ENCODE results near the gene LUM. TPM values are rescaled to one million over a fixed set of nuclear protein-coding genes. Genes with fewer than 3 reads are reported as not detected.

The LUM gene
- total RNA-seq, 6 experiments from 2014 or later = 5.1 to 51.2 (median 10.1) TPM

DNA sequence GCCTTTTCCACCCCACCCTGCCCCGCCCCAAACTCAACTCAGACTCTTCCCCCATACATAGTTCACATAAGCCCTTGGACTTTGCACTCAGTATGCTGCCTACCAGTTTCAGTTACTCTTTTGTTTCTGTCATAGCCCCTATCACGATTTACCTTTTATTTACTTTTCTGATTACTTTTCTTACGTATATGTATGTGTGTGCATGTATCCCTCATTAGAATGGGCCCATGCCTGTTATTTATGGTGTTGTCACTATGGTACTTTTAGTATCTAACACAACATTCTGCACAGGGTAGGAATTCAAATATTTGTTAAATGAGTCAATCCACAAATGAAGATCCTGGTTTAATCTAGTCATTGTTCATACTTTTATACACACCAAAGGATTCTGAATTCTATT, 16.5 kb upstream of the LUM start:
- H3K4me1 ChIP-seq = no peaks in the 10 kb centered on the region
- H3K9me3 ChIP-seq = no peaks in the 10 kb centered on the region
- no peak overlapping the region for H3K4me3 ChIP-seq
- DNase-seq (no peak), ATAC-seq (no peak)
- no peak overlapping the region for H3K27ac ChIP-seq
- intact Hi-C loops (cut with DNase I) = no loop called here
- H3K36me3 ChIP-seq = no peaks in the 10 kb centered on the region
- no peak for TF ChIP-seq POLR2A (IDR thresholded peaks at IDR 0.05)
- TF ChIP-seq, protein P1, sequence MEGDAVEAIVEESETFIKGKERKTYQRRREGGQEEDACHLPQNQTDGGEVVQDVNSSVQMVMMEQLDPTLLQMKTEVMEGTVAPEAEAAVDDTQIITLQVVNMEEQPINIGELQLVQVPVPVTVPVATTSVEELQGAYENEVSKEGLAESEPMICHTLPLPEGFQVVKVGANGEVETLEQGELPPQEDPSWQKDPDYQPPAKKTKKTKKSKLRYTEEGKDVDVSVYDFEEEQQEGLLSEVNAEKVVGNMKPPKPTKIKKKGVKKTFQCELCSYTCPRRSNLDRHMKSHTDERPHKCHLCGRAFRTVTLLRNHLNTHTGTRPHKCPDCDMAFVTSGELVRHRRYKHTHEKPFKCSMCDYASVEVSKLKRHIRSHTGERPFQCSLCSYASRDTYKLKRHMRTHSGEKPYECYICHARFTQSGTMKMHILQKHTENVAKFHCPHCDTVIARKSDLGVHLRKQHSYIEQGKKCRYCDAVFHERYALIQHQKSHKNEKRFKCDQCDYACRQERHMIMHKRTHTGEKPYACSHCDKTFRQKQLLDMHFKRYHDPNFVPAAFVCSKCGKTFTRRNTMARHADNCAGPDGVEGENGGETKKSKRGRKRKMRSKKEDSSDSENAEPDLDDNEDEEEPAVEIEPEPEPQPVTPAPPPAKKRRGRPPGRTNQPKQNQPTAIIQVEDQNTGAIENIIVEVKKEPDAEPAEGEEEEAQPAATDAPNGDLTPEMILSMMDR (IDR thresholded peaks at IDR 0.05) = no peak
- no peaks in the 10 kb centered on the region for H3K27me3 ChIP-seq
- WGBS (ENCODE audit: insufficient coverage, low coverage, low lambda C conversion rate, missing lambda C conversion rate) = 50% methylated on average over 3 of the region's 3 CpGs

DNA sequence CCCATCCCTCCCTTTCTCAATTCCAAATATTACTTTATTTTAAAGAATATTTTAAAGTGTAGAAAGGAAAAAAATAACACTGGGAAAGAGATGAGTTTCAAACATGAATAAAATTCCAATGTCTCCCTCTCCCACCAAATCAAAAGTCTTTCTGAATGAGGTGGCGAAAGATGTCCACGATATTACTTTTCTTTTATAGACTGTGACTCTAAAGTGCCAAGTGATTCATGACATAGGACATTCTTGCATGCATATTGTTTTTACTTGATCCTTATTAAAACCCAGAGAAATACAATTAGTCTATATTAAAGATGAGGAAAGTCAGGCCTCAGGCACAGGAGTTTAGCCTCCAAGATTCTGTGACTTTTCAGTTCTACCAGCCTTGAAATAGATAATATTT, 16.0 kb upstream of the LUM start:
- WGBS (ENCODE audit: insufficient coverage, low coverage, low lambda C conversion rate, missing lambda C conversion rate) = 83% methylated on average over 2 of the region's 2 CpGs
- Histone ChIP-seq H3K9me3 (no peaks in the 10 kb centered on the region), H3K36me3 (no peaks in the 10 kb centered on the region), H3K27me3 (no peaks in the 10 kb centered on the region), H3K4me1 (no peaks in the 10 kb centered on the region), H3K27ac (no peak overlapping the region), H3K4me3 (no peak overlapping the region)
- no peak for ATAC-seq
- DNase-seq = no peak
- intact Hi-C loops (cut with DNase I) = no loop called here
- TF ChIP-seq, protein P1 (IDR thresholded peaks at IDR 0.05) = no peak
- TF ChIP-seq POLR2A (IDR thresholded peaks at IDR 0.05) = no peak

DNA sequence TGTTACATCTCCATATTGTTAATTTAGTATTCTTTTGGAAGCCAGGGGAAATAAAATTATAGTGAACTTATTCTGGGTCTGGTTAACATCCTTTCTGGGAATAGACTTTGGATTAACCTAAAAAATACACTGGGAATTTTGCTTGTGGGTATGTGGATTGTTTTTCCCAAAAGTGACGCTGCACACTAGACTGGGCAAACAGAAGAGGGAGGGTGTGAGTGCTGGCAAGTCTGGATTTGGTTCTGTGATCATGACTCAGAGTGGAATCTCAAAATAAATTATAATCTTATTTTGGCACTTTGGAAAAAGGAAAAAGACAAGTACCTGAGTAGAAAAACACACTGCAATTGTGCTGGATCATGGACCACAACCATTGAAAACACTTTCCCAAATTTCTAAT, 15.2 kb upstream of the LUM start:
- H3K36me3 ChIP-seq = no peaks in the 10 kb centered on the region
- H3K27me3 ChIP-seq = no peaks in the 10 kb centered on the region
- TF ChIP-seq, protein P1 (IDR thresholded peaks at IDR 0.05) = no peak
- no peak for TF ChIP-seq POLR2A (IDR thresholded peaks at IDR 0.05)
- 44% methylated on average over 1 of the region's 1 CpG for WGBS (ENCODE audit: insufficient coverage, low coverage, low lambda C conversion rate, missing lambda C conversion rate)
- H3K4me3 ChIP-seq = no peak overlapping the region
- no peaks in the 10 kb centered on the region for H3K4me1 ChIP-seq
- no peak overlapping the region for H3K27ac ChIP-seq
- DNase-seq (no peak), ATAC-seq (no peak)
- intact Hi-C loops (cut with DNase I) = no loop called here
- no peaks in the 10 kb centered on the region for H3K9me3 ChIP-seq

DNA sequence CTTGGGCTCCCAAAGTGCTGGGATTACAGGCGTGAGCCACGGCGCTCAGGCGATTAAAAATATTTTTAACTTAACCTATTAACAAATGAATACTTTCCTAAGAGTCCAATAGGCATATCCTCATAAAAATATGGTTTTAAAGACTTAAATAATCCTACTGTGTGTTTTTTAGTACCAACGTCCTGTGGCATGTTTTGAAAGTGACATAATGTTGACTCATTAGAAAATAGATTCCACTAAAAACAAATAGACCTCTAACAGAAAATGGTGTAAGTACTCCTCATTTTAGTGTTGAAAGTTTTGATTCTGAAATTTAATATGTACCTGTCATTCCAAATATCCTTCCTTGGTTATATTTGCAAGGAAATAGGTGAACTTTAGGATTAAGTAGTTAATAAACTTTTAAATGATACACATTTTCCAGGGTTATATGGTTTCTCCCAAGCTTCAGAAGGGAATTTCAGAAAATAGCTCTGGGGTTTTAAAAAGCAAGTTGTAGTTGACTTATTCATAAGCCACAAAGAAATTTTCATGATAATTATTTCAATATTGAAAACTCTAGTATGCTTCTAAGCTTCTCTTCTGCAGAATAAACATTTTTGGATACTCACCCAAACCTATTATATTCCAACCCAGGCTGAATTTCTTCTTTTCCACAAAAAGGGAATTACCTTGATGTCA, 12.1 kb upstream of the LUM start:
- WGBS (ENCODE audit: insufficient coverage, low coverage, low lambda C conversion rate, missing lambda C conversion rate) = 68% methylated on average over 5 of the region's 5 CpGs
- no peak for DNase-seq
- H3K27me3 ChIP-seq = no peaks in the 10 kb centered on the region
- intact Hi-C loops (cut with DNase I) = no loop called here
- no peaks in the 10 kb centered on the region for H3K9me3 ChIP-seq
- no peak for ATAC-seq
- no peak for TF ChIP-seq POLR2A (IDR thresholded peaks at IDR 0.05)
- TF ChIP-seq, protein P1 (IDR thresholded peaks at IDR 0.05) = no peak
- H3K4me1 ChIP-seq = no peaks in the 10 kb centered on the region
- H3K27ac ChIP-seq = no peak overlapping the region
- no peak overlapping the region for H3K4me3 ChIP-seq
- no peaks in the 10 kb centered on the region for H3K36me3 ChIP-seq

DNA sequence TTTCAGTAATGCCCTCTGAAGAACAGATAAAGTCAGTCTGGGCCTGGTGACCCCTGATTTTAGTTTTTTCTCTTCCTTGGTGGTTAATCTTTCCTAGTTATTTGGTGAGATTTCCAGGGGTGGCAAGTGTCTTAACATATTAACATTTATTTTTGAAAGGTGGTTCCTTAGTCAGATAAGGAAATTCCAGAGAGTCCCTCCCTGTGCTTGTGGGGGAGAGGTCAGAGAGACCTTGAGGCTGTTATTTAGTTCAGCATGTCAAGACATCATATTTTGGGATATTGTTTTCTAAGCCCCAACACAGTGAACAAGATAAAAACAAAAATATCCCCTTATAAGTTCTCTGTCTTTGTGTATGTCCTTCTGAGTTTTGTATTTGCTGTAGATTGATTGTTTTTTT, 9.5 kb upstream of the LUM start:
- no peak for TF ChIP-seq POLR2A (IDR thresholded peaks at IDR 0.05)
- TF ChIP-seq, protein P1 (IDR thresholded peaks at IDR 0.05) = no peak
- intact Hi-C loops (cut with DNase I) = no loop called here
- no peak for ATAC-seq

More for the DNA sequence above, 9.5 kb upstream of the LUM start:
- no peaks in the 10 kb centered on the region for H3K4me1 ChIP-seq
- no peak overlapping the region for H3K27ac ChIP-seq
- H3K9me3 ChIP-seq = no peaks in the 10 kb centered on the region
- H3K36me3 ChIP-seq = no peaks in the 10 kb centered on the region
- DNase-seq = no peak
- H3K27me3 ChIP-seq = no peaks in the 10 kb centered on the region
- H3K4me3 ChIP-seq = no peak overlapping the region

Data from right lobe of liver (tissue), 6 donors.